HTR-8/SVneo (cell line): Measurements from ENCODE around the gene PAPOLG.
"Not testable (repeated sequence)": the region's sequence is repeated elsewhere in the genome, so short reads cannot be mapped to it uniquely, and the experiment has no call there.

ENCODE experiments used
- DNase-seq: peaks from one replicate; pipeline ENCODE4 v3.0.0; 2011; ENCODE audit warnings: low spot score, mixed read lengths; ENCODE audit not compliant: insufficient read length
- FAIRE-seq: peaks from 2 replicates; lab custom pipeline; 2011; peaks lifted over from hg19 to GRCh38; lab: Jason Lieb, UNC

PAPOLG gene

DNA sequence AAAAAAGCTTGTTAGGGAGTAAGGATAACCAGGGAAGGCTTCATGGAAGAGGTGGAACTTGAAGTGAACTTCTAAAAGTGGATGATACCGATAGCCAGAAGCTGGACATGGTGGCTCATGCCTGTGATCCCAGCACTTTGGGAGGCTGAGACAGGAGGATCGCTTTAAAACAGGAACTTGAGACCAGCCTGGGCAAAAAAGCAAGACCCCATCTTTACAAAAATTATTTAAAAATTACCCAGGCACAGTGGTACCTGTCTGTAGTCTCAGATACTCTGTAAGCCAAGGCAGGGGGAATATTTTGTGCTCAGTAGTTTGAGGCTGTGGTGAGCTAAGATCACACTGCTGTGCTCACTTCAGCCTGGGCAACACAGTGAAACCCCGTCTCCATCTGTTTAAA is 10.2 kb downstream of the PAPOLG start:
- no peak for DNase-seq
- no peak for FAIRE-seq

GRCh38 chr2:60771508-60771907 is 15.4 kb downstream of the PAPOLG start:
- no peak for FAIRE-seq
- no peak for DNase-seq

GRCh38 chr2:60775048-60775639 is 19.1 kb downstream of the PAPOLG start:
- FAIRE-seq (no peak), DNase-seq (no peak)

- no peak for FAIRE-seq
- no peak for DNase-seq
Measured at GRCh38 chr2:60778352-60778751, 22.3 kb downstream of the PAPOLG start.

- DNase-seq (no peak), FAIRE-seq (no peak)
Measured at GRCh38 chr2:60779426-60779825, 23.4 kb downstream of the PAPOLG start.

GRCh38 chr2:60780721-60781120 is 24.7 kb downstream of the PAPOLG start:
- no peak for FAIRE-seq
- DNase-seq, result no peak

GRCh38 chr2:60793169-60793568 is 37.1 kb downstream of the PAPOLG start:
- DNase-seq, result no peak
- no peak for FAIRE-seq

DNA sequence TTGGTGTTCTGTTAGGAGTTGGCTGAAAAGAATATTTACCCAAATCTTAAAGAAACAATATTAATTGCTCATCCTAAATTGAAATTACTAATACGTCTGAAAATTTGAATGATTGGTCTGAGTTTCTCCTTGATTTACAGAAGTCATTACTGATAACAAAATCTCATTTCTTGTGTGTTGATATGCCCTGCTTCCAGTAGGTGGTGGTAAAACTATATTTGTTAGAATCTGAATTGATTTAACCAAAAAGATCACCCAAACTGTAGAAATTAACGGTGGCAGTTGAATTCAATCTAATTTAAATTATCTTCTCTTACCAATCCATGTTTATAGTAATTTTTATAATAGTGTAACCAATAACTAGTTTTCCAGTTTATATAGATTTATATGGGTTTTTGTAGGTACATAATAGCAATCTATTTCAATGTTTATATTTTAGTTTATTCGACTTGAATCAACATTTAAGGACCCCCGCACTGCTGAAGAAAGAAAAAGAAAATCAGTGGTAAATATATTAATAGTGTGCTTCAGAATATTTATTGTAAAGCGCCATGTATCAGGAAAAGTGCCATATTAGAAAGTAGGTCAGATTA is 38.3 kb downstream of the PAPOLG start:
- no peak for FAIRE-seq
- peak; percentile 37 for DNase-seq

DNA sequence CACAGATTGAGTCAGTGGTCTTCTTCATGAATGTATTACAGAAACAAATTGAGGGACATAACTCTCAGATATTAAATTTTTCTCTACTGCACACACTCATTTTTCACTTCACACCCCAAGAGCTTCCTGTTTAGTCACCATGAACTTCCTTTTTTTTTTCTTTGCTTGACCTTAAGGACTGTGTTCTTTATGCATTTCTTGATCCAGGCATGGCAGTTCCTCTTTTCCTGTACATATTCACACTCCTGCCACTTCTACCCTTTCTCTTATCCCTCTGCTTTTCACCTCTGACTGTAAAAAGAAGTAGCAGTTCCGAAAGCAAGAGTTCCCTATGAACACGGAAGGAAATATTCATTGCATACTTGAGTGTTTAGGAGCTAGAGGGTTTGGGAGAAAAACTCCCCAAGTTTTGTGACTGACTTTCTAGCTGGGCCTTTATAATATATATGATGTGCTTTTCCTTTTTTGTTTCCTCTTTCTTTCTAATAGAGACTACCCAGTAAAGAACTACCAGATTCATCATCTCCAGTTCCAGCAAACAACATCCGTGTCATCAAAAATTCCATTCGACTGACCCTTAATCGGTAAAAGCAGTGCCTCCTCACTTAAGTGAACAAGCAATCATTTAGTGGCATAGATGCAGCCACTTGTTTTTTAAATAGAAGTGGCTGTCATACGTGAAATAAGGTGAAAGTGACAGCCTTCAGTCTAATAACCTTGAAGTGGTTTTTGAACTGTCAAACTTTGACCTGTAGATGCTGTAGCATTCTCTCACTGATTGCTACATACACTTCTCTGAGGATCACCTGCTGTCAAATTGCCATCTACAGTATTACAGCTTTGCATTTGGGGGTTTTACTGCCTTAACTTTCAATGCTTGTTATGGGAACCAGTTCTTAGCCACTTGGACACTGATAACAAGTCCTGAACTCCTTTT is 40.8 kb downstream of the PAPOLG start:
- no peak for DNase-seq
- FAIRE-seq, result peak; percentile 9

GRCh38 chr2:60804473-60804872 is 48.4 kb downstream of the PAPOLG start:
- DNase-seq, result no peak
- no peak for FAIRE-seq

- DNase-seq (no peak), FAIRE-seq (no peak)
Measured at GRCh38 chr2:60806595-60806987, 50.5 kb downstream of the PAPOLG start.

DNA sequence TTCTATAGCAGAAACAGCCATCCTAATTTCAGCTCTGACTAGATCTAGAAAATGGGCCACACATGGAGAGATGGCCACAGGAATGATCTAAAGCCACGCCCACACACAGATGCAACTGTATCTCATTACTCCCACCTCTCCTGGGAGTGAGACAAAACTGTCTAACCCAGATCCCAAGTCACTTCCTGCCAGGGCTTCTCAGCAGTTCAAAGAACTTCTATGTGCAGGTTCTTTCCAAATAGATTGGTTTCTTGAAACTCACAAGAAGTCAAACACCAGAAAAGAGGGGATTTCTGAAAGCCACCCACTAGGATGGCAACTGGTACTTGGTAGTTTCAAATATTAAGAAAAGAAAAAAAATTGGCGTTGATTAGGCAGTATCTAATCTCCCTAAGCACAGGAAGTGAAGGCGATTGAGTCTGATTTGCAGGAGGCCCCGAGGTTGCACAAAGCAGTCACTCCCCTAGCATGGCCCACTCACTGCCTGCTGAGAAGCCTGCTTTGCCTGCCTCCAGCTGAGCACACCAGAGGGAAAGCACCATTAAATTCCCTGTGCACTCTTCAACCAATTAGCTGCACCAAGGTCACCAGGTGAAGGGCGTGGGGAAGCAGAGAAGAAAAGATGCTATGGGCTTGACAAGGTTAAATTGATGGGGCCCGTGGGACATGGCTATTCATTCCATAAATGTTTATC is 51.1 kb downstream of the PAPOLG start:
- FAIRE-seq (no peak), DNase-seq (peak; percentile 51)

DNA sequence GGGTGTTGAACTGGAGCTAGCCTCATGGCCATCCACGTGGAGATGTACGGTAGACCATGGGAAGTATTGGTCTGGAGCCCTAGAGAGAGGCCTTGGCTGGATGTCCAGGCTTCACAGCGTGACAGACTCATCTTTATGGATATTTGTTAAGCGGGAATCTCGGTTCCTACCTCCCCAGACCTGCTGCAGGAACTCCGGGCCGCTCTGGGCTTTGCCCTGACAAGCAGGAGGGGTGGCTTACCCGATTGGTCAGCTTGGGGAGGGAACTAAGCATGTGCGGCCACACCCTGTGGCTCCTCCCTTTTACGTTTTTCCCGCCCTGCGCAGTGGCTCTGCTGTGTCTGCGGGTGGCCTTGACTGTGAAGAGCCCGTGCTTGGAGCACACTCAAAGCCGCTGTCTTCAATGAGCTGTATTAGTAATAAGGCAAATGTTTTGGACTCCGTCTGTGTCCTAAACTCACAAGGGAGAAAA is 52.3 kb downstream of the PAPOLG start:
- no peak for FAIRE-seq
- no peak for DNase-seq

- no peak for DNase-seq
Measured at GRCh38 chr2:60811491-60812375, 55.7 kb downstream of the PAPOLG start.

DNA sequence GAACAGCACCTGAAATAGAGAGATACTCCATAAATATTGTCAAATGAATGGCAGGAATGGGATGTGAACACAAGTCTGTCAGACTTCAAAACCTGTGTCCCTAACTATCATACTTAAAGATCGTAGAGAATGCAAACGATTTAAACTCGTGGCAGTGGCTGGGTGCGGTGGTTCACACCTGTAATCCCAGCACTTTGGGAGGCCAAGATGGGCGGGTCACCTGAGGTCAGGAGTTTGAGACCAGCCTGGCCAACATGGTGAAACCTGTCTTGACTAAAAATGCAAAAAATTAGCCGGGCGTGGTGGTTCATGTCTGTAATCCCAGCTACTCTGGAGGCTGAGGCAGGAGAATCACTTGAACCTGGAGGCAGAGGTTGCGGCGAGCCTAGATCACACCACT is 61.1 kb downstream of the PAPOLG start:
- FAIRE-seq, DNase-seq: not testable (repeated sequence)

More at GRCh38 chr2:60811491-60812375, 55.7 kb downstream of the PAPOLG start:
- FAIRE-seq, result no peak

DNA sequence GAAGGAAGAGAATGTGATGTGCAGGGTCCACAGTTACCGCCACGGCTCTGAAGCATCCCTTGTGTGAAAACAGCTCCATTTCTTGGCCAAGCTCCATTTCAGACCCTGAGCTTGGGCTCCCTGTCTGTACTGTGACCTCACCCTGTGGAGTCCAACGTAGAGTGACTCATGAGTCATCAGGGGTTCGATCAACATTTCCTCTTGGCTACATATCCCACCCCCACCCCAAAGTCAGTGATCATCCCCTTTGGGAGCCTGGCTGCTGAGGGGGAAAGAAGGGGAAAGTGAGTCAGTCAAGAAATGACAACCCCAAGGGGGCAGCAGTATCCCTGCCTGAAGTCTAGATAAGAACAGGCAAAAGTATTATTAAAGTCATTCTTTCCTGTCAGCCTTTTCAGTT is 62.2 kb downstream of the PAPOLG start:
- FAIRE-seq (no peak), DNase-seq (no peak)

GRCh38 chr2:60819155-60819862 is 63.2 kb downstream of the PAPOLG start:
- no peak for FAIRE-seq
- no peak for DNase-seq

DNA sequence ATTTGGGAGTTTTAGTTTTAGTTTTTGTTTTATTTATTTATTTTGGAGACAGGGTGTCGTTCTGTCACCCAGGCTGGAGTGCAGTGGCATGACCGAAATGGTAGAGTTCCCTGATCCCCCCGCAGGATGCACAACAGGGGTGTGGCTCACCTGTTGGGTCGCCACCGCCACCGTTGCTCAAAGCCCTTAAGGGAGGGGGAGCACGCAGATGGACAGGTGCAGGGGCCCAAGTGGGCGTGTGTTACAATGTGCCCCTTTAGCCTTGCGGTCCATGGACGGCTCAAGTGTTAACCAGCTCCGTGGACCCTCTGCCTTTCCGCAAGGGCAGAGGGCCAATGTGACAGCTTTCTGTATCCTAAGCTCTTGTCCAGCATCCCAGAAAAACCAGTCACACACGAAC is 63.9 kb downstream of the PAPOLG start:
- FAIRE-seq (no peak), DNase-seq (no peak)
